Naive B cell (primary cell): ENCODE data around the gene GYS2. TPM values are rescaled to one million over a fixed set of nuclear protein-coding genes. Genes with fewer than 3 reads are reported as not detected.

ENCODE experiments used
- ATAC-seq, 2 donors: fragments of 150-1000 bp; cut with Tn5 transposase; 2 replicates each; pipeline ENCODE4 v1.10.0; 2021; ENCODE audit warnings: low read depth in 2 of 2, mild to moderate bottlenecking in 2 of 2, moderate library complexity in 2 of 2
- DNase-seq: peaks from one replicate; pipeline ENCODE4 v3.0.0; 2022
- H3K27ac Mint-ChIP-seq, 6 donors: one replicate each; pipeline ENCODE4 v1.8.0; 2020 to 2022; ENCODE audit warnings: mild to moderate bottlenecking in 6 of 6, mixed read lengths in 6 of 6, moderate library complexity in 5 of 6, inconsistent platforms in 2 of 6
- H3K27me3 Mint-ChIP-seq, 3 donors: one replicate each; pipeline ENCODE4 v1.8.0; 2021 to 2022; ENCODE audit warnings: mixed read lengths in 3 of 3, mild to moderate bottlenecking in 1 of 3
- H3K36me3 Mint-ChIP-seq, 2 donors: one replicate each; pipeline ENCODE4 v1.8.0; 2020 to 2022; ENCODE audit warnings: mixed read lengths in 2 of 2, inconsistent platforms in 1 of 2, mild to moderate bottlenecking in 1 of 2
- H3K4me1 Mint-ChIP-seq, 3 donors: one replicate each; pipeline ENCODE4 v1.8.0; 2020 to 2022; ENCODE audit warnings: mixed read lengths in 3 of 3, inconsistent platforms in 1 of 3, mild to moderate bottlenecking in 1 of 3, moderate library complexity in 1 of 3
- H3K4me3 Mint-ChIP-seq, 8 donors: one replicate each; pipeline ENCODE4 v1.8.0; 2020 to 2022; ENCODE audit warnings: mild to moderate bottlenecking in 8 of 8, mixed read lengths in 8 of 8, moderate library complexity in 8 of 8, inconsistent platforms in 2 of 8
- H3K9me3 Mint-ChIP-seq, 7 donors: one replicate each; pipeline ENCODE4 v1.8.0; 2020 to 2022; ENCODE audit warnings: mixed read lengths in 7 of 7, mild to moderate bottlenecking in 5 of 7, inconsistent platforms in 2 of 7, moderate library complexity in 1 of 7
- polyA plus RNA-seq, 6 donors: library from polyadenylated mRNA; unstranded; fragments of 300-500 nt; fragmentation: Illumina TruSeq; gene quantifications; one replicate each; pipeline ENCODE4 v1.2.3, GENCODE V29; 2021; ENCODE audit warnings: low read depth in 6 of 6

The GYS2 gene
- polyA plus RNA-seq, 6 donors from 2014 or later: not detected

DNA sequence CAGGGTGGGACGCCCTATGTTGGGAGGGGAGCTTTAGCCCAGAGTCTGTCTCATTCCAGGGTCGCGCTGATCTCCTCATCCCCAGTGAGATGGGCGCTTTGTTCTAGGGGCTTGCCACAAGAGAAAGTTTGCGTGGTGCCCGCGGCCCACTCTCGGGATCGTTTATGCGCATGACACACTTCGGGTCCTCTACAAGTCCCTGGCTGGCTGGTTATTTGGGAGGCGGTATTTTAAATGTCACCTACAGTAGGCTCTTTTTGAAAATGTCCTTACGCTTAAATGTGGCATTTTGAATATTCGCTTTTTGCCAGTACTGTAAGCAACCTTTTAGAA, 102.5 kb downstream of the GYS2 start:
- no peaks in the 10 kb centered on the region for H3K27me3 Mint-ChIP-seq
- H3K4me1 Mint-ChIP-seq: peaks cover 14 to 34% (median 17%) of the 10 kb centered on the region in 3 donors
- ATAC-seq (no peak), DNase-seq (no peak)
- peaks cover 0 to 5% of the 10 kb centered on the region in 2 donors for H3K36me3 Mint-ChIP-seq
- no peak overlapping the region for H3K4me3 Mint-ChIP-seq
- no peaks in the 10 kb centered on the region for H3K9me3 Mint-ChIP-seq
- peak overlapping the region in 1 of 6 donors; percentile 54 for H3K27ac Mint-ChIP-seq

- Mint-ChIP-seq H3K27ac (peak within 1 kb of the TSS in 2 of 6 donors; percentile 54 to 81), H3K9me3 (no peaks in the 10 kb centered on the region), H3K36me3 (peaks cover 0 to 5% of the 10 kb centered on the region in 2 donors), H3K27me3 (no peaks in the 10 kb centered on the region), H3K4me1 (peaks cover 14 to 34% (median 17%) of the 10 kb centered on the region in 3 donors), H3K4me3 (no peak within 1 kb of the TSS)
- ATAC-seq (peak; percentile 97 to 98), DNase-seq (peak; percentile 93)
These were observed 103.1 kb downstream of the GYS2 start, which contains the start of the genes GOLT1B and RECQL for GRCh38 chr12:21501258-21502163. Gene GOLT1B, plus strand, starts transcription at chr12:21501789. Its CDS starts 135 bp downstream, at chr12:21501924. Gene RECQL, minus strand, starts transcription at chr12:21501635. Its CDS starts 2,065 bp downstream, at chr12:21499570.

GRCh38 chr12:21500786-21501257, 103.8 kb downstream of the GYS2 start:
- H3K4me1 Mint-ChIP-seq: peaks cover 14 to 34% (median 17%) of the 10 kb centered on the region in 3 donors
- ATAC-seq (peak; percentile 1), DNase-seq (no peak)
- no peaks in the 10 kb centered on the region for H3K9me3 Mint-ChIP-seq
- no peak overlapping the region for H3K4me3 Mint-ChIP-seq
- H3K27me3 Mint-ChIP-seq: no peaks in the 10 kb centered on the region
- H3K27ac Mint-ChIP-seq: no peak overlapping the region
- peaks cover 0 to 6% of the 10 kb centered on the region in 2 donors for H3K36me3 Mint-ChIP-seq

DNA sequence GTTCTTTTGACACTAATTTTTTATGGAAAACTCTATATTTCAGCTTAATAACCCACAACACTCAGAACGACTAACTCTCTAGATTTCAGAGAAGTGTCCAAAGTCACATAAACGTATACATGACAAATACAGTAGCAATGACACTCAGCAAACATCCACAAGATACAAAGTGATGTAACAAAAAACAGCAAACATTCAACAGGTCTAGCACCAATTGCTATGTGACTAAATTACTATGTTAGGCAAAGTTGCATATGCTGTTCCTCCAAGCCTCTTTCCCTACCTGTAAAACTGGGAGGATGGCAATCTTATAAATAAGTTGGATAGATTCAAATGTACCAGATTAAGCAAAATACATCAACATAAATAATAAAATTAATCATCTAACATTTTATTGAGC, 104.9 kb downstream of the GYS2 start:
- H3K9me3 Mint-ChIP-seq: no peaks in the 10 kb centered on the region
- ATAC-seq (no peak), DNase-seq (no peak)
- H3K4me1 Mint-ChIP-seq: peaks cover 14 to 35% (median 17%) of the 10 kb centered on the region in 3 donors
- H3K27ac Mint-ChIP-seq: no peak overlapping the region
- peaks cover 3 to 12% of the 10 kb centered on the region in 2 donors for H3K36me3 Mint-ChIP-seq
- H3K27me3 Mint-ChIP-seq: no peaks in the 10 kb centered on the region
- no peak overlapping the region for H3K4me3 Mint-ChIP-seq

Other genes with a start within 250 kb of the GYS2 start
- gene IAPP, start 231.9 kb downstream of the GYS2 start, polyA plus RNA-seq: not detected
- 10 to 100 TPM; 21.8 to 35.5 (median 26.4) TPM for gene PYROXD1, start 167.2 kb downstream of the GYS2 start, polyA plus RNA-seq
- 10 to 100 TPM; 25.0 to 77.3 (median 60.6) TPM for gene RECQL, start 103.2 kb downstream of the GYS2 start, polyA plus RNA-seq
- 10 to 100 TPM in 5 of 6 donors, 1 to 10 TPM in 1; 9.1 to 21.8 (median 19.7) TPM for gene GOLT1B, start 103.1 kb downstream of the GYS2 start, polyA plus RNA-seq
- gene SPX, start 78.6 kb downstream of the GYS2 start, polyA plus RNA-seq: under 1 TPM in 3 of 6 donors, not detected in 3; 0.47 to 0.65 (median 0.65) TPM
- gene LDHB, start 53.0 kb upstream of the GYS2 start, polyA plus RNA-seq: 100 to 1,000 TPM; 173 to 356 (median 296) TPM
- not detected for gene KCNJ8, start 169.9 kb upstream of the GYS2 start, polyA plus RNA-seq